ENCODE measurements around the gene CSNK2A3. TPM values are rescaled to one million over a fixed set of nuclear protein-coding genes. Genes with fewer than 3 reads are reported as not detected.

CSNK2A3 gene
- total RNA-seq, 1 experiment from 2014 or later, result 1.4 TPM

- TF ChIP-seq ZBTB43 (CRISPR knock-in tag; IDR thresholded peaks at IDR 0.05), result no peak
Observed at GRCh38 chr11:11380883-11381282, 27.8 kb upstream of the CSNK2A3 start (continued).

GRCh38 chr11:11380340-11380739 is 27.3 kb upstream of the CSNK2A3 start:
- CTCF ChIA-PET, result no interaction called here
- POLR2A ChIA-PET, result no interaction called here
- H3K27me3 Mint-ChIP-seq (ENCODE audit: low read depth), result peaks cover 4% of the 10 kb centered on the region; the same call in 1 of the 2 replicates
- DNase-seq (ENCODE audit: low spot score) (no peak), ATAC-seq (no peak)
- H3K4me1 Mint-ChIP-seq, result no peaks in the 10 kb centered on the region
- H3K9me3 Mint-ChIP-seq, result peaks cover 5% of the 10 kb centered on the region
- no peak overlapping the region for H3K4me3 Mint-ChIP-seq
- no peak for TF ChIP-seq CTCF (IDR thresholded peaks at IDR 0.05)
- H3K36me3 Mint-ChIP-seq, result peaks cover 3% of the 10 kb centered on the region; the same call in 1 of the 2 replicates
- H3K27ac Mint-ChIP-seq, result no peak overlapping the region

- no peak for DNase-seq (ENCODE audit: low spot score)
- no peak overlapping the region for H3K4me3 Mint-ChIP-seq
- no peak for ATAC-seq
- POLR2A ChIA-PET, result no interaction called here
- peaks cover 2% of the 10 kb centered on the region for H3K9me3 Mint-ChIP-seq
- H3K27me3 Mint-ChIP-seq (ENCODE audit: low read depth), result peaks cover 7% of the 10 kb centered on the region; the same call in 1 of the 2 replicates
- no peaks in the 10 kb centered on the region for H3K4me1 Mint-ChIP-seq
- no peak overlapping the region for H3K27ac Mint-ChIP-seq
- CTCF ChIA-PET, result no interaction called here
- peaks cover under 1% of the 10 kb centered on the region; the same call in 1 of the 2 replicates for H3K36me3 Mint-ChIP-seq
- TF ChIP-seq GRHL2 (CRISPR knock-in tag; IDR thresholded peaks at IDR 0.05; ENCODE audit: insufficient replicate concordance, severe bottlenecking) (no peak), EMX1 (CRISPR knock-in tag; IDR thresholded peaks at IDR 0.05) (no peak), ZBTB21 (CRISPR knock-in tag; IDR thresholded peaks at IDR 0.05; ENCODE audit: borderline replicate concordance) (no peak), HMGXB4 (CRISPR knock-in tag; IDR thresholded peaks at IDR 0.05) (no peak), ZBTB43 (CRISPR knock-in tag; IDR thresholded peaks at IDR 0.05) (no peak), FOXK1 (CRISPR knock-in tag; IDR thresholded peaks at IDR 0.05) (no peak), ZNF532 (CRISPR knock-in tag; IDR thresholded peaks at IDR 0.05; ENCODE audit: borderline replicate concordance) (no peak), SMAD4 (CRISPR knock-in tag; IDR thresholded peaks at IDR 0.05) (no peak), GABPB1 (CRISPR knock-in tag; IDR thresholded peaks at IDR 0.05) (no peak), TP53 (CRISPR knock-in tag; IDR thresholded peaks at IDR 0.05) (no peak), JAZF1 (CRISPR knock-in tag; IDR thresholded peaks at IDR 0.05) (no peak), RELA (CRISPR knock-in tag; IDR thresholded peaks at IDR 0.05; ENCODE audit: borderline replicate concordance) (no peak), ZNF281 (CRISPR knock-in tag; IDR thresholded peaks at IDR 0.05) (no peak), ERG (CRISPR knock-in tag; IDR thresholded peaks at IDR 0.05) (no peak), ZNF121 (CRISPR knock-in tag; IDR thresholded peaks at IDR 0.05) (no peak)
Observed at GRCh38 chr11:11379661-11380060, 26.6 kb upstream of the CSNK2A3 start.
